Adrenal gland (tissue), 5 donors: Measurements from ENCODE around the gene GBP6.

ENCODE experiments used
- POLR2A ChIP-seq, 2 donors: fragments of 450-650 bp; IDR thresholded peaks; one replicate each; pipeline ENCODE4 v1.6.1; 2017; ENCODE audit warnings: antibody characterized with exemption in 2 of 2, mild to moderate bottlenecking in 2 of 2, moderate library complexity in 1 of 2
- TF ChIP-seq, protein P1 (sequence below), 6 experiments: fragments of 450-650 bp in 4 of 6; fragments of 200-600 bp in 2 of 6; sonication (generic) in 1 of 6; IDR thresholded peaks; 1 replicate in 5 of 6; 2 replicates in 1 of 6; pipeline versions ENCODE4 v1.5.1 to v1.8.0; 2016 to 2021; ENCODE audit warnings: antibody characterized with exemption in 6 of 6, mild to moderate bottlenecking in 2 of 6, moderate library complexity in 1 of 6
- donor health status: DM: no; HTN: no; CAD: no.

DNA sequence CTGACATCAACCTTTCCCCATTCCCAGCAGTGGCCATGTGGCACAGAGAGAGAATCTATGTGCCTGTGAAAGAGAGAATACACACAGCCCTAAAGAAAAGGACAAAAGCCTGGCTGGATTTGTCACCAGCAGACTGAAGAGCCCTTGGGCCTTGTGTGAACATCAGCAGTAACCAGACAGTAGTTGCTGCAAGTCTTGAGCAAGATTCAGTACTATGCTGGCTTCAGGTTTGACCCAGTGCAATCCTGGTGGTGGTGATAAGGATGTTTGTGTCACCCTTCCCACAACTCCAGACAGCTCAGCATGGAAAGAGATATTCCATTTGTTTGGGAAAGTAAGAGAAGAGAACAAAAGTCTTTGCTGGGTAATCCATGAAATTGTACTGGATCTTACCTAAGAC is 28.4 kb upstream of the GBP6 start:
- TF ChIP-seq, protein P1, sequence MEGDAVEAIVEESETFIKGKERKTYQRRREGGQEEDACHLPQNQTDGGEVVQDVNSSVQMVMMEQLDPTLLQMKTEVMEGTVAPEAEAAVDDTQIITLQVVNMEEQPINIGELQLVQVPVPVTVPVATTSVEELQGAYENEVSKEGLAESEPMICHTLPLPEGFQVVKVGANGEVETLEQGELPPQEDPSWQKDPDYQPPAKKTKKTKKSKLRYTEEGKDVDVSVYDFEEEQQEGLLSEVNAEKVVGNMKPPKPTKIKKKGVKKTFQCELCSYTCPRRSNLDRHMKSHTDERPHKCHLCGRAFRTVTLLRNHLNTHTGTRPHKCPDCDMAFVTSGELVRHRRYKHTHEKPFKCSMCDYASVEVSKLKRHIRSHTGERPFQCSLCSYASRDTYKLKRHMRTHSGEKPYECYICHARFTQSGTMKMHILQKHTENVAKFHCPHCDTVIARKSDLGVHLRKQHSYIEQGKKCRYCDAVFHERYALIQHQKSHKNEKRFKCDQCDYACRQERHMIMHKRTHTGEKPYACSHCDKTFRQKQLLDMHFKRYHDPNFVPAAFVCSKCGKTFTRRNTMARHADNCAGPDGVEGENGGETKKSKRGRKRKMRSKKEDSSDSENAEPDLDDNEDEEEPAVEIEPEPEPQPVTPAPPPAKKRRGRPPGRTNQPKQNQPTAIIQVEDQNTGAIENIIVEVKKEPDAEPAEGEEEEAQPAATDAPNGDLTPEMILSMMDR (IDR thresholded peaks at IDR 0.05) = no peak
- no peak for TF ChIP-seq POLR2A (IDR thresholded peaks at IDR 0.05)
